Urothelium cell line (cell line): ENCODE data around the gene SYCN.

Experiments
- DNase-seq: peaks from one replicate; pipeline ENCODE4 v3.0.0; 2011; ENCODE audit warnings: low spot score, mixed read lengths
- FAIRE-seq: peaks from 2 replicates; lab custom pipeline; 2011; peaks lifted over from hg19 to GRCh38; lab: Jason Lieb, UNC

The SYCN gene

GRCh38 chr19:39172700-39173501 lies 31.2 kb downstream of the SYCN start:
- DNase-seq (no peak), FAIRE-seq (no peak)

DNA sequence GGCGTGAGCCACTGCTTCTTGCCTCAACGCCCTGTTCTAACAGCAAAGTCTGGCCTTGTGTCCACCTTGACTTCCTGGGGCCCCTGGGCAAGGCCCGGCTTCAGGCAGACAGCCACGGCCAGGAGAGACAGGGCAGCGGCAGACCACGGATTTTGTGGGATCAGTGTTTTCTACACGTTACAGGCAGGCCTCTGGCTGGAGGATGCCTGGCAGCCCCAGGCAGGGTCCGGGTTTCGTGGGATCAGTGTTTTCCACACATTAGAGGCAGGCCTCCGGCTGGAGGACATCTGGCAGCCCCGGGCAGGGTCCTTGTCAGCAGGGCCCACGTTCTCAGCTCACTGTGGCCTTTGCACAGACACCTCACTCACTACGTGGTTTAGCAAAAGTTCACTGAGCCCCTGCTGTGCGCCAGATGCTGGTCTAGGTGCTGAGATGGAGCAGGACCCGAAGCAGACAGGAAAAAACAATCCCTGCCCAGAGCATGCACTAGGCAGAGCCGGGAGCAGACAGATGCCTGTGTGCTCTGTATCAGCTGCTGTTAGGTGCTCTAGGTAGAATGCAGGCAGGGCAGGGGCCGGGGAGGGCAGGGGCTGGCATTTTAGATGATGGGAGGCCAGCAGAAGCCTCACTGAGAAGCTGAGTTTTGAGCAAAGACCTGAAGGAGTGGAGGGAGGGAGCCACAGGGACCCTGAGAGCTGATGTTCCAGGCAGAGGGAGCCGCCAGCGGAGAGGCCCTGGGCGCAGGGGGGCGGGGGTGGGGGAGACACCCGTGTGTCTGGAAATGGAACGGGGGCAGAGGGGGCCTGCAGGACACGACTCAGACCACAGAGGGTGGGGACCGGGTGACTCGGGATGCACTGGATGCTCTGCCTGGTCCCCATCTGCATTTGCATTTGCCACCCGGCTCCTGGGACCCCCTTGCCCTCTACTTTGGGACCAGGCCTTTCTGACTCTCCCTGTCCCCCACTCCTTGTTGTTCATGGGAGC lies 32.3 kb downstream of the SYCN start:
- FAIRE-seq = no peak
- no peak for DNase-seq

DNA sequence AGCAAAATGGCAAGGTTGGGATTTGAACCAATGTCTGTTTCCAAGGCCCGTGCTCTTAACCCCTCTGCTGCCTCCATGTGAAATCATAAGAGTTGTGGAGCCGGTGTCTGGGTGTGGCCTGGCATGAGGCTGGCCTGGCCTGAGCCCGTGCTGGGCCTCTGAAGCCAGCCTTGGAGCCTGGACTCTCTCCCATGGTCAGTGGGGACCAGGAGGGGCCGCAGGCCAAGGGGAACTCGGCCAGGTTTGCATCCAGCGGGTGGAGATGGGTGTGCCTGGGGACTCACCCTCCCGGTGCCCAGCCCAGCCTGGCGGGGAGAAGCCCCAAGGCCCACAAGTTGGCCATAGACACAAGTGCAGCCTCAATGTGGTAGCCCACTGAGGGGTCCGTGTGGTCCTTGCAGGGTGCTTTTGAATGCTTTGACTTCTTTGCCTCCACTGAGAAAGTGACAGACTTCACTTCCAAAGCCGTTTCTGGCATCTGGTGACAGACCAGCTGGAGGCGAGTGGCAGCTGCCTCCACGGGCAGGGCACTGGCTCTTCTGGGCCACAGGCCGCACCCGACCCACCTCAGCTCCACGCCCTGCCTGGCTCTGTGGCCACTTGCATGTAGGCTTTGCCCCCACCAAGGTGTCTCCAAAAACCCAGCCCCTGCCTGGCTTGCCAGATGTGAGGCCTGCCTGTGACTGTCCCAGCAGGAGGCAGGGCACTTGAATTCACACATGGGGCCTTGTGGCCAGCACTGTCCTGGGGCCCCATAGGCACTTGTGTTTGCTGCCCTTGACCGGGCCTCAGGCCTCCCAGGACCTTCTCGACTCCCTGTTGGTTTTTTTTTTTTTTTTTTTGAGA lies 33.5 kb downstream of the SYCN start:
- FAIRE-seq (no peak), DNase-seq (no peak)

DNA sequence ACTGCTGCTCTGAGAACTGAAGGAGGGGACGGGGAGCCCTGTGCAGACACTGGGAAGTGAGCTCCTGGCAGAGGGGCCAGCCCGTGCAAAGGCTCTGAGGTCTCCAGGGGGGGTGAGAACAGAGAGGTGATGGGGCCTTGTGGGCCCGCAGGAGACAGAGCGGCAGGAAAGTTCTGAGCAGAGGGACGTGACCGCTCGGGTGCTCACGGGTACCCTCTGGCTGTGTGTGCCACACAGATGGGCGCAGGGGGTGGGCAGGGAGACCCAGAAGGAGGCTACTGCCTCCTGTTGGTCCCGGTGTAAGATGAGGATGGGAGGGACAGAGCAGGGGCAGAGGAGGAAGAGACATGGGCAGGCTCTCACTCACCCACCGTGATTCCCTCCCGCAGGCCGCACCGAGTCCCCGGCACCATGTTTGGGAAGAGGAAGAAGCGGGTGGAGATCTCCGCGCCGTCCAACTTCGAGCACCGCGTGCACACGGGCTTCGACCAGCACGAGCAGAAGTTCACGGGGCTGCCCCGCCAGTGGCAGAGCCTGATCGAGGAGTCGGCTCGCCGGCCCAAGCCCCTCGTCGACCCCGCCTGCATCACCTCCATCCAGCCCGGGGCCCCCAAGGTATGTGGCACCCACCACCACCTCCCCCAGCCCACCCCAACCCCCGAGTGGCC lies 34.8 kb downstream of the SYCN start:
- DNase-seq (no peak), FAIRE-seq (no peak)

DNA sequence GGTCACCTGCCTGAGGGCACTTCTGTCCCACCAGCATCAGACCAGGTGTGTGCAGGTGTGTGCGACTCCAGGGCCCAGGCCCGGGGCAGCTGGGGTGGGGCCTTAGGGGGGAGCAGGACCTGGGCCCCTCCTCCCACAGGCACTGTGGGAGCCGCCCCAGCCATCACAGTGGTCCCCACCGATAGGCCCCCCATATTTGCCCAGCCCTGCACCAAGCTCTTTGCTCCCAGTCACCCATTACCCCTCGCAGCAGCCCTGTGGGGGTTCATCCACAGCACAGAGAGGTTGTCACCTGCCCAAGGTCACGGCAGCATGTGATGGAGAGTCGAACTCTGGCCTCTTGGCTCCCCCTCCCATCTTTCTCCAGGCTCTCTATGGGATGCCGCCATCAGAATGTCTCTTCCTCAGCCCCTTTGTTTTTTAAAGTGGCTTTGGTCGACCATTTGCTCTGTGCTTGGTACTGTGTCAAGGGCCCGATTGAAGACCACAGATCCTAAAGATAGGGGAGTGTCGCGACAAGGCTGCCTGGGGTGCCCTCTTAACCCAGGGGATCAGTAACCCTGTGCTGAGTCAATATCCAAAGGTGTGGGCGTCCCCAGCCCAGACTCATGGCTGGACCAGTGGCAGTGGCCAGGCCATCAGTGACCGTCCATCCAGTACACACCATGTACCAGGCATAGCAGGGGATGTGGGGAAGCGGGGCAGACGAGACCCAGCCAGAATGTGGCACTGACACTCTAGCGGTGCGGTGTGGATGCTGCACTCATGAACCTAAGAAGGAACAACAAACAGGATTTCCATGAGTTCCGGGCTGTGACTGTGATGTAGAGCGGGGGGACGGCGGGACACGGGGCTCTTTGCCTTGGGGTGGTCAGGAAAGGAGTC lies 35.6 kb downstream of the SYCN start:
- DNase-seq = no peak
- no peak for FAIRE-seq

GRCh38 chr19:39167461-39168257 lies 36.4 kb downstream of the SYCN start:
- no peak for FAIRE-seq

DNA sequence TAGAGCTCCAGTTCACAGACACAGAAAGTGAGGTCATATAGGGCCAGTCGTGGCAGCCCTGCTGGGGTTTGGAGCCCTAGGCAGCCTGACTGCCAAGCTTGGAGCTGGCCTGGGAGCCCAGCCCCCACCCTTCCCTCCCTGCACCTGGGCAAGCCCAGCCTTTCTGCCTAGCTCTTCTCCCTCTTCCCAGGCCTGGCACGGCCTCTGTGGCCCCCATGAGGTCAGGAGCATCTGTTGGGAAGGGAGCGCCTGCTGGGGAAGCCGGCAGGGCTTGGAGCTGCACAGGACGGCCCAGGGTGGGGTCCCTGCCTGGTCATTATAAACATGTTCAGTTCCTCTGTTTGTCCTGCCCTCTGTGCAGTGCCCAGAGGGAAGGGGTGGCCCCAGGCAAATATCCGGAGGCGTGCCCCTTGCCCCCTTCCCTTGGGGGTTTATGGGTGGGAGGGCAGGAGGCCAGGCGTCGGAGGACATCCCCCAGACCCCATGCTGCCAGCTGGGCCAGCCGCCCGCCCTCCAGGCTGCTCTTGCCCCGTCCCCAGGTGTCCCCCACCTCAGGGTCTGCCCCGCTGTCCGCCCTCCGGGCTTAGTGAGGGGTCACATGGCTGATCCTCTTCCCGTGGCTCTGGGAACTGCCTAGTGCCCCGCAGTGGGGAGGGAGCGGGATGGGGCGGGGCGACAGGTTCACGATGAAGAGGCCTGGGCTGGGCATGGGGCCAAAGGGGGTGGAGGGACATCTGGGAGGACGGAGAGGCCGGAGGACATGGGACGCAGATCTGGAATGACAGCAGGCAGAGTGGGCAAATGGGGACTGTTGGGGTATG lies 37.3 kb downstream of the SYCN start:
- no peak for FAIRE-seq
- DNase-seq = no peak

More at GRCh38 chr19:39167461-39168257, 36.4 kb downstream of the SYCN start:
- no peak for DNase-seq

DNA sequence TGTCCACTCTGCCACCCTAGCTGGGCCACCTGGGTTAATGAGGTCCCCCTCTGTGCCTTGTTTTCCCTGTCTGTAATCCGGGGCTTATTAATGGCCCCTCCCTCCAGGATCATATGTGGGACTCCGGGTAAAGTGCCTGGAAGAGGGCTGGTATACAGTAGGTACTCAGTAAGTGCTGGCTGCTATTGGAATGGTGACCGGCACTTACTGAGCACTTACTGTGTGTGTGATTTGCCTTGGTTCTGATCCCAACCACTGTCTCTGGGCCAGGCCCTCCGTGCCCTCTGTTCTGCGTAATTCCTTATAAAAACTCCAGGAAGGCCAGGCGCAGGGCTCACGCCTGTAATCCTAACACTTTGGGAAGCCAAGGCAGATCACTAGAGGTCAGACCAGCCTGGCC lies 38.2 kb downstream of the SYCN start:
- DNase-seq = no peak
- FAIRE-seq = no peak

- FAIRE-seq = no peak
- no peak for DNase-seq
These were observed 39.8 kb downstream of the SYCN start for GRCh38 chr19:39164289-39164688.

GRCh38 chr19:39163621-39164020 lies 40.4 kb downstream of the SYCN start:
- DNase-seq = no peak
- no peak for FAIRE-seq

GRCh38 chr19:39162441-39163043 lies 41.5 kb downstream of the SYCN start:
- DNase-seq (no peak), FAIRE-seq (no peak)

DNA sequence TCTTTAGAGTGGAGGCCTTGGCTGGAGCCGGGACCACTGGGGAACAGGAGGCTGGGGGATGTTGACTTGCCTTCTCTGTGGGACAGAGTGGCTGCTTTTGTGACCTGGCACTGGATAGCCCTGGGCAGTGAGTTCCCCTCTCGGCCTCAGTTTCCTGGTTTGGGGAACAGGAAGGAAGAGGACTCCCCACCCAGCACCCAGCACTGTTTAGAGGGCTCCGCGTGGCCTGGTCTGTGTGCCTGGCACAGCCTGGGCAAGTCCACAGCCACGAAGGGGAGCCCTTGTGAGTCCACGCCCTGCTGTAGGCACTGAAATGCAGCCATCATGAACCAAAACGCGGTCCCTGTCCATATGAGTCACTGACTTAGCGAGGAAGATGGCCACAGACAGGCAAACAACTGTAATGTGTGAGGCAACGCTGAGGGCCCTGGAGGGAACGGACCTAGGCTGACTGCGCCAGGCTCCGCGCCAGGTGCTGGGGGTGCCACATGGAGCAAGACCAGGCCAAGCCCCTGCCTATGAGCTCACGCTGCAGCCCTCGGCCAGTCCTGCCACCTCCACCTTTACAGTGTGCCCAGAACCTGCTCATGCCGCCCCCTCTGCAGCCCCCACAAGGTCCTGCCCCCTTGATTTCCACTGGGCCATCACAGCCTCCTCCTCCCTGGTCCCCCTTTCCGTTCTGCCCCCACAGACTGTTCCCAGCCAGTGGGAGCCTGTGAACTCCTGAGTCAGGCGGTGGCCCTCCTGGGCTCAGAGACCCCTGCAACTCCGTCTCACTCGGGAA lies 43.0 kb downstream of the SYCN start:
- DNase-seq (no peak), FAIRE-seq (no peak)

DNA sequence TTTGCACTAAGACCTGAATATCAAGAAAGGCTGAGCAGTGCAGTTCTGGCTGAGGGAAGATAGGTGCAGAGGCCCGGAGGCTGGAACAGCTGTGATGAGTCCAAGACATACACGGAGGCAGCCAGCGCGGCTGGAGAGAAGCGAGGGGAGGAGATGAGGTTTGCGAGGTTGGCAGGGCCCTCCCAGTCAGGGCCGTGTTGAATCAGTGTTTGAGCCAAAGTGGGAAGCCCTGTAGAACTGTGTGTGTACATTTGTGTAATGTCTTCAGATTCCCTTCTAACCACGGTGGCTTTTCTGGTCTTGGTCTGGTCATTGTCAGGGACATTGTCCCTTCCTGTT lies 43.6 kb downstream of the SYCN start:
- FAIRE-seq (no peak), DNase-seq (no peak)

DNA sequence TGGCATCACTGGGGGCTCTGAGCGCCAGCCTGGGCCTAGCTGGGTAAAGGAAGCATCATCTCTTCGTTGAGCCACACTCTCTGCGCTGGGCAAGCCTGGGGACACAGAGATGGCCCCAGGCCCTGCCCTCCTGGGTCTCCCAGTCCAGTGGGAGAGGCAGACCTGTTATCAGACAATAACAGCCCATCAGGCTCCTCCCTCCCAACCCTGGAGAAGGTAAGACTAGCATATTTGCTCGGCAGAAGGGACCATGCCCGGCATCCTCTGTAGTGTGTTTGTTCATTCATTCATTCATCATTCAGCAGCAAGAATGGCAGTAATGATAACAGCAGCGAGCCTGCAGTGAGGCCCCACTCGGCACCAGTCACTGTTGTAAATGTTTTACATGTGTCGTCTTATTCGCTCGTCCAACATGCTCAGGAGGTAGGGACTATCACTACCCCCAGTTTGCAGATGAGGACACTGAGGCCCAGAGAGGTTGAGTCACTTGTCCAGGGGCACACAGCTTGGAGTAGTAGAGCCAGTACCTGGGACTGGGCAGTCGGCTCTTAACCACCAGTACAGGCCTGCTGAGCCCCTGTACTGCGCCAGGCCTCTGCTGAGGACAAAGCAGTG lies 45.3 kb downstream of the SYCN start:
- FAIRE-seq (no peak), DNase-seq (no peak)

DNA sequence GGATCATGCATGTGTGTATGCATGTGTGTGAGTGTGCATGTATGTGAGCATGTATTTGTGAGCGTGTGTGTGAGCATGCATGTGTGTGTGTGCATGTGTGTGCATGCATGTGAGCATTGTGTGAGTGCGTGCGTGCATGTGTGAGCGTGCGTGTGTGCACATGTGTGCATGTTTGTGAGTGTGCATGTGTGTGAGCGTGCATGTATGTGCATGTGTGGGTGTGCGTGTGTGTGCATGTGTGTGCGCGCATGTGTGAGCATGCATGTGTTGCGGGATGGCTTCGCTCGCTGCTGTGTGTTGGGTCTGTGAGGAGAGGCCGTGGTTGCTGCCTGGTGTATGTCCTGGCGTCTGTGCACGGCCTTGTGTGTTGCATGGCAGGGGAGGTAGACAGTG lies 46.1 kb downstream of the SYCN start:
- DNase-seq (no peak), FAIRE-seq (peak; percentile 96)

DNA sequence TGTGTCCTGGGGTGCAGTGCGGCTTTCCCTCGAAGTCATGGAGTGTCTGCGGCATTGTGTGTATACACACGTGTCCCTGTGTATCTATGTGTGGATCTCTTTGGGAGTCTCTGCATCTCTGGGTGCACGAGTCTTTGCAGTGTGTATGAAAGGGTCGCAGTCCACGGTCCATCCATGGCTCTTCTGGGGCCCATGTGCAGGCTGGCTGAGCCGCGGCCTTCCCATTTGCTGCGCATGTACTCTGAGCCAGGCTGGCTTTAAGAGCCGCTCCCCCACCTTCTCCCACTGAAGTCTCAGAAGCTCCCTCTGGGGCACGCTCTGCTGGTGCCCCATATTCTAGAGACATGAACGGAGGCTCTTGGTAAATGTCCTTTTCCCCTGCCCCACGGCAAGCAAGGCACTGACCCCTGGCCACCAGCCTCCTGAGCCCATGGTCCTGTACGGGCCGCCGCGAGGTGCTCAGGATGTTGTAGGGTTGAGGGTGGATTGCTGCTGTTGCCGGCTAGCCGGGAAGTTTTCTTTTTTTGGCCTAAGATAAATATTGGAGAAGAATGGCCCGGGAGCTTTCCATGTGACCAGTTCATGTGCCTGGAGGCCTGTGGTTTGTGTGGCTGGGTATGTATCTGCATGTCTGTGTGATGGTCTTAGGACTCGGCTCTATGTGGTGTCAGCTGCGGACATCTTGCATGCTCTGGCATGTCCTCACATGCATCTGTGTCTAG lies 46.6 kb downstream of the SYCN start:
- DNase-seq = no peak
- no peak for FAIRE-seq
